HEK293T (cell line): ENCODE data around the gene ZNF219.

Experiments used
- BHLHE40 ChIP-seq: fragments of 450-650 bp; IDR thresholded peaks from 2 replicates; pipeline ENCODE4 v1.6.1; 2016; ENCODE audit warnings: mild to moderate bottlenecking, moderate library complexity, borderline replicate concordance
- ELF4 ChIP-seq: fragments of 450-650 bp; IDR thresholded peaks from 2 replicates; pipeline ENCODE4 v1.6.1; 2017; ENCODE audit warnings: antibody characterized with exemption
- NFRKB ChIP-seq: fragments of 450-650 bp; IDR thresholded peaks from 2 replicates; pipeline ENCODE4 v1.6.1; 2016; ENCODE audit warnings: mild to moderate bottlenecking, moderate library complexity

DNA sequence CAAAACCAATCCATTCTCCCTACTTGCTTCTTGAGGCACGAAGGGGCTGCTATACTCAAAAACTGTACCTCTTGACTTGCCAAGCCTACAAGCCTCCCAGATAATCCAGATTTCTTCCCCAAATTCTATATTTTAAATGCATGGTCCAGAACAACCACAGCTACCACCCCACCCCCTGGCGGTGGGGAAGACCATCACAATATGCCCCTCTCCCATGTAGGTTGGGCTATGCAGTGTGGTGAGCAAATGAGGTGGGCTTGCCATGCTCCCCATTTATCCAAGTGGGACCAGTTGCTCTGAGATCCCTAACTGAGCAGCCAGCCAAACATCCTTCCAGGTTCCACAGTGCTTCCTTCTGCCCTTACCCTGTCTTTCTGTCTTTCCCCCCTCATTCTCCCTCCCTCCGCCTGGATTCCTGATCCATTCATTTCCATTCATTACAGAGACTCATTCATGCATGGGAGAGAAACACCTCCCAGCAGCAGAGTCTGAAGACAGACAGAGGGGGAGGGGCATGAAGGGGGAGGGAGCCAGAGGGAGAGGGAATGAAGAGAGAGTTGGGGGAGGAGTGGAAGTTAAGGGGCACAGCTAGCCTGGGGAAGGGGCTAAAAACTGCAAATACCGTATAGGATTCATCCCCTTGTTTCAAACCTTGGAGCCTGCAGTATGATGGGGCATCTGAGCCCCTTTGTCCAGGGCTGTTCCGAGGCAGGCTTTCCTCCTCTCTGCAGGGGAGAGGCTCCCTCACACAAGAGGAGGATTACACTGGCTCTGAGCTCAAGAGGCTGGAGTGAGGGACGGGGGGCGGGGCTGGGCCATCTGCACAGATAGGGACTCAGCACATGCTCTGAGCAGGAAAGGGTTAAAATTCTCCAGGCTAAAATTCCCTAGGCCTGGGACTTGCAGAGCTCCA is 4.4 kb downstream of the ZNF219 start:
- TF ChIP-seq NFRKB = no peak
- no peak for TF ChIP-seq BHLHE40
- no peak for TF ChIP-seq ELF4
